ENCODE data around the gene GOLGA8F.
"Not testable (repeated sequence)": the region's sequence is repeated elsewhere in the genome, so short reads cannot be mapped to it uniquely, and the experiment has no call there.

- not testable (repeated sequence) for TF ChIP-seq POU6F1 (CRISPR knock-in tag; IDR thresholded peaks at IDR 0.05; ENCODE audit: borderline replicate concordance, low read depth); TCF4 (CRISPR knock-in tag; IDR thresholded peaks at IDR 0.05; ENCODE audit: borderline replicate concordance); ZNF565 (CRISPR knock-in tag; conservative IDR thresholded peaks at IDR 0.05; ENCODE audit: low read depth); BACH2 (CRISPR knock-in tag; IDR thresholded peaks at IDR 0.05; ENCODE audit: borderline replicate concordance); TOX (CRISPR knock-in tag; IDR thresholded peaks at IDR 0.05; ENCODE audit: borderline replicate concordance); CSDC2 (CRISPR knock-in tag; IDR thresholded peaks at IDR 0.05)
Measured at GRCh38 chr15:28420470-28420869, 42.0 kb downstream of the GOLGA8F start.

Data from SK-N-SH treated with all-trans-retinoic acid at 6 μM for 48 hours (cell line).